ENCODE measurements around the gene MRPL55. TPM values are rescaled to one million over a fixed set of nuclear protein-coding genes. Genes with fewer than 3 reads are reported as not detected.

Gene MRPL55
- total RNA-seq, 3 donors from 2014 or later (not counting 1 experiment from before 2014, with no cell fraction given) = 50.0 to 70.6 (median 64.1) TPM

DNA sequence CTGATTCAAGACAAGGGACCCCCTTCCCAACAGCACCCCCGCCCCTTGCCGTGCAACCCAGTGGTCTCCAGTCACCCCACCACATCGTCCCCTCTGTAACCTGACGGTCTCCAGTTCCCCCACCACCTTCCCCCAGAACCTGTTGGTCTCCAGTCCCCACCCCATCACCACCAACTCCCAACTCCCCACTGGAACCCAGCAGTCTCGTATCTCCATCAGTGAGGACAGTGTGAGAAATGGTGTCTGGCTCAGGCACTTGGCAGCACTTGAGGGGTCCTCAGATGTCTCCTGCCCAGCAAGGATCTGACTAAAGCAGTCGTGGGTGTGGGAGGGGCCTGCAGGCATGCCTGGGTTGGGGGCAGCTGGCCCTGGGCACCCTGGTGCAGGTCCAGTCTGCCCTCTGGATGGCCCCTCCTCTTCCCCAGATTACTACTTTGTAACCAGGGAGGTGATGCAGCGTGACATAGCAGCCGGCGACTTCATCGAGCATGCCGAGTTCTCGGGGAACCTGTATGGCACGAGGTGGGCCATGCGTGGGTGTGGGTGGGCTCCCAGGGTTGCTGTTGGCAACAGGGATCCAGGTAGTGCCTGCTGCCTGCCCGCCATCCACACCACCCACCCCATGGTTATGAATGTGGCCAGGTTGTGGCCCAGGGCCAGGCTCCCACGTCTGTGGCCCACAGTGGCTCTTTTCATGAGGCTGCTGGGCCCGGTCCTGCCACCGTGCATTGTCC lies 37.5 kb upstream of the MRPL55 start:
- Mint-ChIP-seq H3K27me3 (ENCODE audit: low read depth in 2 of 2) (no peaks in the 10 kb centered on the region), H3K9me3 (no peaks in the 10 kb centered on the region), H3K27ac (no peak overlapping the region), H3K4me3 (no peak overlapping the region), H3K4me1 (peaks cover 17 to 35% of the 10 kb centered on the region in 2 donors), H3K36me3 (no peaks in the 10 kb centered on the region)
- Histone ChIP-seq H3K4me3 (ENCODE audit: low read length) (no peak overlapping the region), H3K27ac (ENCODE audit: low read length) (no peak overlapping the region), H3K4me1 (ENCODE audit: control insufficient read depth, insufficient read depth, low read length) (peaks cover 45% of the 10 kb centered on the region), H3K27me3 (ENCODE audit: control insufficient read depth, insufficient read depth, low read length) (no peaks in the 10 kb centered on the region), H3K9me3 (ENCODE audit: control insufficient read depth, insufficient read depth, low read length) (no peaks in the 10 kb centered on the region), H3K36me3 (ENCODE audit: control insufficient read depth, insufficient read depth, low read length) (peaks cover 42% of the 10 kb centered on the region)
- DNase-seq = no peak
- whole genome bisulfite sequencing (ENCODE audit: insufficient coverage) = 94% methylated on average over 18 of the region's 18 CpGs
- intact Hi-C loops (cut with micrococcal nuclease) = no loop called here
- TF ChIP-seq, protein P1, sequence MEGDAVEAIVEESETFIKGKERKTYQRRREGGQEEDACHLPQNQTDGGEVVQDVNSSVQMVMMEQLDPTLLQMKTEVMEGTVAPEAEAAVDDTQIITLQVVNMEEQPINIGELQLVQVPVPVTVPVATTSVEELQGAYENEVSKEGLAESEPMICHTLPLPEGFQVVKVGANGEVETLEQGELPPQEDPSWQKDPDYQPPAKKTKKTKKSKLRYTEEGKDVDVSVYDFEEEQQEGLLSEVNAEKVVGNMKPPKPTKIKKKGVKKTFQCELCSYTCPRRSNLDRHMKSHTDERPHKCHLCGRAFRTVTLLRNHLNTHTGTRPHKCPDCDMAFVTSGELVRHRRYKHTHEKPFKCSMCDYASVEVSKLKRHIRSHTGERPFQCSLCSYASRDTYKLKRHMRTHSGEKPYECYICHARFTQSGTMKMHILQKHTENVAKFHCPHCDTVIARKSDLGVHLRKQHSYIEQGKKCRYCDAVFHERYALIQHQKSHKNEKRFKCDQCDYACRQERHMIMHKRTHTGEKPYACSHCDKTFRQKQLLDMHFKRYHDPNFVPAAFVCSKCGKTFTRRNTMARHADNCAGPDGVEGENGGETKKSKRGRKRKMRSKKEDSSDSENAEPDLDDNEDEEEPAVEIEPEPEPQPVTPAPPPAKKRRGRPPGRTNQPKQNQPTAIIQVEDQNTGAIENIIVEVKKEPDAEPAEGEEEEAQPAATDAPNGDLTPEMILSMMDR (IDR thresholded peaks at IDR 0.05) = no peak
- no peak for ATAC-seq

DNA sequence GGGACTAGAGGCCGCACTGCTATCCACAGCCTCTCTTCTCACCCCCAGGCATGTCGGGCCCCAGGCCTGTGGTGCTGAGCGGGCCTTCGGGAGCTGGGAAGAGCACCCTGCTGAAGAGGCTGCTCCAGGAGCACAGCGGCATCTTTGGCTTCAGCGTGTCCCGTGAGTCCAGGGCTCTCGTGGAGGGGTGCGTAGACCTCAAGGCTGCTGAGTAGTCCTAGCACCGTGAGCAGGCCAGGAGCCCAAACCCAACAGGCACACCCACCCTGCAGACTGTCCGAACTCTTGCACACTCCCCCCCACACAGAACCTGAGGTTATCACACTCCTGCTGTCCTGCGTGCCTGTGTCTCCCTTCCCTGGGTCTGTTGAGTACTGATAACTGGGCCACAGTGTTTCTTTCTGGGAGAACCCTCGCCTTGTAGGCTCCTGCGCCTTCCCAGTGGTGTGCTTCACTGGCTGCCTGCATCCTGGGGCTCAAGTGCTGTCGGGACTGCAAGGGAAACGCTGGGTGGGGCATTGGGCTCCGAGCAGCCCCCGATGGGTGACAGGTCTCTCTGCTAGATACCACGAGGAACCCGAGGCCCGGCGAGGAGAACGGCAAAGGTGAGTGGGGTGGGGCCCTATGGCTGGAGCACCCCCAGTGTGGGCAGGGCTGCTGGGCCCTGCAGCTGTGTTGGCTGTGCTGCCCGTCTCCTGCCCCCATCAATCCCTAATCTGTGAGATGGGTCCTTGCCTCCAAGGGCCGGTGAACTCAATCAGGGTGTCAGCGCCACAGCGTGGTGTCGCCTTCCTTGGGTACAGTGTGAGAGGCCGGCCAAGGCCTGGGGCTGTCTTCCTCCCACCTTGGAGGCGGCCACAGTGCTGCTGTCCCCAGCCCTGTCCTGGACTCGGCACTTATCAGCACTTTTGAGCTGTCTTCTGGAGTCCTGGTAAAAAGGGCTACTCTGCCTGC lies 36.6 kb upstream of the MRPL55 start:
- intact Hi-C loops (cut with micrococcal nuclease) = no loop called here
- Histone ChIP-seq H3K36me3 (ENCODE audit: control insufficient read depth, insufficient read depth, low read length) (peaks cover 42% of the 10 kb centered on the region), H3K27me3 (ENCODE audit: control insufficient read depth, insufficient read depth, low read length) (no peaks in the 10 kb centered on the region), H3K4me1 (ENCODE audit: control insufficient read depth, insufficient read depth, low read length) (peaks cover 53% of the 10 kb centered on the region), H3K4me3 (ENCODE audit: low read length) (no peak overlapping the region), H3K9me3 (ENCODE audit: control insufficient read depth, insufficient read depth, low read length) (no peaks in the 10 kb centered on the region), H3K27ac (ENCODE audit: low read length) (no peak overlapping the region)
- peaks cover 22 to 43% of the 10 kb centered on the region in 2 donors for H3K4me1 Mint-ChIP-seq
- TF ChIP-seq, protein P1 (IDR thresholded peaks at IDR 0.05) = no peak
- no peaks in the 10 kb centered on the region for H3K27me3 Mint-ChIP-seq (ENCODE audit: low read depth in 2 of 2)
- H3K9me3 Mint-ChIP-seq = no peaks in the 10 kb centered on the region
- H3K4me3 Mint-ChIP-seq = no peak overlapping the region
- H3K27ac Mint-ChIP-seq = no peak overlapping the region
- 94% methylated on average over 31 of the region's 31 CpGs for WGBS (ENCODE audit: insufficient coverage)
- DNase-seq = no peak
- H3K36me3 Mint-ChIP-seq = no peaks in the 10 kb centered on the region
- no peak for ATAC-seq

DNA sequence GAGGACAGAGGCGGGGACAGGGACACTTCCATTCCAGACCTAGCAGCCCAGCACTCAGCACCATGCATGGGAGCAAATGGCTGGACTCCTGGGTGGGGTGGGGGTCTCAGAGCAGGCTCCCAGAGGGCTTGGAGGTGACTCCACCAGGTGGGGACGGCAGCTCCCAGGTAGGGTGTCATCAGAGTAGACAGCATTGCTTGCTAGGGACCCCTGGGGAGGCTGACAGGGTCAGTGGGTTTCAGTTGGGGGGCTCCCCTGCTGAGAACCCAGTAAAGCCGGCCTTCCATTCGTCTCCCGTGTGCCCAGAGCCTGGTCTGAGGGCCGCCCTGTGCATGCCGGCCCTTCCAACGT lies 35.9 kb upstream of the MRPL55 start:
- Mint-ChIP-seq H3K9me3 (no peaks in the 10 kb centered on the region), H3K4me1 (peaks cover 22 to 45% of the 10 kb centered on the region in 2 donors), H3K27ac (no peak overlapping the region), H3K27me3 (ENCODE audit: low read depth in 2 of 2) (no peaks in the 10 kb centered on the region), H3K36me3 (no peaks in the 10 kb centered on the region), H3K4me3 (no peak overlapping the region)
- WGBS (ENCODE audit: insufficient coverage) = 96% methylated on average over 8 of the region's 8 CpGs
- Histone ChIP-seq H3K9me3 (ENCODE audit: control insufficient read depth, insufficient read depth, low read length) (no peaks in the 10 kb centered on the region), H3K27me3 (ENCODE audit: control insufficient read depth, insufficient read depth, low read length) (no peaks in the 10 kb centered on the region), H3K27ac (ENCODE audit: low read length) (no peak overlapping the region), H3K4me1 (ENCODE audit: control insufficient read depth, insufficient read depth, low read length) (peaks cover 56% of the 10 kb centered on the region), H3K36me3 (ENCODE audit: control insufficient read depth, insufficient read depth, low read length) (peaks cover 42% of the 10 kb centered on the region), H3K4me3 (ENCODE audit: low read length) (no peak overlapping the region)
- DNase-seq = no peak
- intact Hi-C loops (cut with micrococcal nuclease) = no loop called here
- no peak for ATAC-seq
- TF ChIP-seq, protein P1 (IDR thresholded peaks at IDR 0.05) = no peak

All from natural killer cell (primary cell).